ENCODE results near the gene MYO1D. TPM values are rescaled to one million over a fixed set of nuclear protein-coding genes. Genes with fewer than 3 reads are reported as not detected.

The MYO1D gene
- total RNA-seq, 1 experiment from 2014 or later: 35.7 TPM

DNA sequence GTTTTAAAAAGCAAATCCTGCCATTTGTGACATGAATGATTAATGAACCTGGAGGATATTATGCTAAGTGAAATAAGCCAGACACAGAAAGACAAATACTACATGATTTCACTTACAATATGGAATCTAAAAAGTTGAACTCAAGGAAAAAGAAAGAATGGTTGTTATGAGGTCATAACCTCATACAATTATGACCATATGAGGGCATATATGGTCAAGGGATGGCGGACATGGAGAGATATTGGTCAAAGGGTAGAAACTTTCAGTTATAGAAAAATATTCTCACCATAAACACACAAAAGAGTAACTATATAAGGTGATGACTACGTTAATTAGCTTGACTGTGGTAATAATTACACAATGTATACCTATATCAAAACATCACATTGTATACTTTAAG, 56.5 kb downstream of the MYO1D start:
- Histone ChIP-seq H3K9me2 (ENCODE audit: insufficient read depth) (no peaks in the 10 kb centered on the region), H3K9ac (ENCODE audit: low read length) (no peak overlapping the region), H3K9me3 (ENCODE audit: control insufficient read depth in 1 of 2, insufficient read depth in 1 of 2, low read depth in 1 of 2, low read length in 2 of 2) (no peaks in the 10 kb centered on the region), H4K20me1 (ENCODE audit: insufficient read depth) (no peaks in the 10 kb centered on the region), H3K4me2 (ENCODE audit: low read length) (no peak overlapping the region), H3K79me2 (ENCODE audit: insufficient read depth, low read length) (no peaks in the 10 kb centered on the region), H2AFZ (ENCODE audit: low read depth, low read length, poor library complexity, severe bottlenecking) (no peak overlapping the region), H3K36me3 (ENCODE audit: control insufficient read depth in 1 of 2, insufficient read depth in 2 of 2, low read length in 2 of 2) (no peaks in the 10 kb centered on the region), H3K4me3 (replicated peaks in 1 of 2; ENCODE audit: low read depth in 1 of 2, low read length in 2 of 2) (no peak overlapping the region), H3K27me3 (ENCODE audit: insufficient read depth, low read length) (no peaks in the 10 kb centered on the region), H3K27ac (ENCODE audit: low read depth, low read length) (no peak overlapping the region), H3K4me1 (ENCODE audit: control insufficient read depth in 1 of 2, insufficient read depth in 2 of 2, low read length in 2 of 2) (no peaks in the 10 kb centered on the region)
- DNase-seq (ENCODE audit: low read depth, low spot score): no peak
- no peak for ATAC-seq
- BruUV-seq (replicated peaks): no TSS peak
- RAD21 ChIA-PET (ENCODE audit: low non-redundant PET in 1 of 2, low total read pairs in 2 of 2, uncharacterized antibody in 2 of 2, unreplicated experiment in 2 of 2): no interaction called here
- CTCF ChIA-PET: no interaction called here
- TF ChIP-seq ZFX (IDR thresholded peaks at IDR 0.05): no peak
- TF ChIP-seq ZNF274 (IDR thresholded peaks at IDR 0.05; ENCODE audit: low read depth, low read length): no peak
- no peak for TF ChIP-seq CBX3 (IDR thresholded peaks at IDR 0.05; ENCODE audit: low read depth)
- TF ChIP-seq FOSL1 (IDR thresholded peaks at IDR 0.05; ENCODE audit: low read depth): no peak
- no peak for TF ChIP-seq SIN3A (IDR thresholded peaks at IDR 0.05; ENCODE audit: low read depth)
- TF ChIP-seq, protein P1, sequence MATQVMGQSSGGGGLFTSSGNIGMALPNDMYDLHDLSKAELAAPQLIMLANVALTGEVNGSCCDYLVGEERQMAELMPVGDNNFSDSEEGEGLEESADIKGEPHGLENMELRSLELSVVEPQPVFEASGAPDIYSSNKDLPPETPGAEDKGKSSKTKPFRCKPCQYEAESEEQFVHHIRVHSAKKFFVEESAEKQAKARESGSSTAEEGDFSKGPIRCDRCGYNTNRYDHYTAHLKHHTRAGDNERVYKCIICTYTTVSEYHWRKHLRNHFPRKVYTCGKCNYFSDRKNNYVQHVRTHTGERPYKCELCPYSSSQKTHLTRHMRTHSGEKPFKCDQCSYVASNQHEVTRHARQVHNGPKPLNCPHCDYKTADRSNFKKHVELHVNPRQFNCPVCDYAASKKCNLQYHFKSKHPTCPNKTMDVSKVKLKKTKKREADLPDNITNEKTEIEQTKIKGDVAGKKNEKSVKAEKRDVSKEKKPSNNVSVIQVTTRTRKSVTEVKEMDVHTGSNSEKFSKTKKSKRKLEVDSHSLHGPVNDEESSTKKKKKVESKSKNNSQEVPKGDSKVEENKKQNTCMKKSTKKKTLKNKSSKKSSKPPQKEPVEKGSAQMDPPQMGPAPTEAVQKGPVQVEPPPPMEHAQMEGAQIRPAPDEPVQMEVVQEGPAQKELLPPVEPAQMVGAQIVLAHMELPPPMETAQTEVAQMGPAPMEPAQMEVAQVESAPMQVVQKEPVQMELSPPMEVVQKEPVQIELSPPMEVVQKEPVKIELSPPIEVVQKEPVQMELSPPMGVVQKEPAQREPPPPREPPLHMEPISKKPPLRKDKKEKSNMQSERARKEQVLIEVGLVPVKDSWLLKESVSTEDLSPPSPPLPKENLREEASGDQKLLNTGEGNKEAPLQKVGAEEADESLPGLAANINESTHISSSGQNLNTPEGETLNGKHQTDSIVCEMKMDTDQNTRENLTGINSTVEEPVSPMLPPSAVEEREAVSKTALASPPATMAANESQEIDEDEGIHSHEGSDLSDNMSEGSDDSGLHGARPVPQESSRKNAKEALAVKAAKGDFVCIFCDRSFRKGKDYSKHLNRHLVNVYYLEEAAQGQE (IDR thresholded peaks at IDR 0.05; ENCODE audit: low read depth): no peak
- no peak for TF ChIP-seq SP1 (IDR thresholded peaks at IDR 0.05; ENCODE audit: low read depth)
- TF ChIP-seq CTCF (IDR thresholded peaks at IDR 0.05 in 2 of 3, conservative IDR thresholded peaks at IDR 0.05 in 1 of 3; ENCODE audit: borderline replicate concordance in 1 of 3, insufficient read depth in 1 of 3, low read depth in 2 of 3, low read length in 2 of 3): no peak
- no peak for TF ChIP-seq POLR2AphosphoS5 (IDR thresholded peaks at IDR 0.05; ENCODE audit: low read depth, low read length)
- no peak for TF ChIP-seq ELF1 (IDR thresholded peaks at IDR 0.05; ENCODE audit: borderline replicate concordance, low read depth)
- TF ChIP-seq EZH2 (IDR thresholded peaks at IDR 0.05): no peak
- no peak for TF ChIP-seq POLR2A (IDR thresholded peaks at IDR 0.05; ENCODE audit: borderline replicate concordance, extremely low read depth, insufficient read depth, insufficient read length)
- no peak for TF ChIP-seq EZH2phosphoT487 (IDR thresholded peaks at IDR 0.05; ENCODE audit: borderline replicate concordance)
- intact Hi-C loops (cut with micrococcal nuclease): no loop called here
- POLR2A ChIA-PET: no interaction called here

Data from HCT116 (cell line).